ENCODE data around the gene NBEA.

DNA sequence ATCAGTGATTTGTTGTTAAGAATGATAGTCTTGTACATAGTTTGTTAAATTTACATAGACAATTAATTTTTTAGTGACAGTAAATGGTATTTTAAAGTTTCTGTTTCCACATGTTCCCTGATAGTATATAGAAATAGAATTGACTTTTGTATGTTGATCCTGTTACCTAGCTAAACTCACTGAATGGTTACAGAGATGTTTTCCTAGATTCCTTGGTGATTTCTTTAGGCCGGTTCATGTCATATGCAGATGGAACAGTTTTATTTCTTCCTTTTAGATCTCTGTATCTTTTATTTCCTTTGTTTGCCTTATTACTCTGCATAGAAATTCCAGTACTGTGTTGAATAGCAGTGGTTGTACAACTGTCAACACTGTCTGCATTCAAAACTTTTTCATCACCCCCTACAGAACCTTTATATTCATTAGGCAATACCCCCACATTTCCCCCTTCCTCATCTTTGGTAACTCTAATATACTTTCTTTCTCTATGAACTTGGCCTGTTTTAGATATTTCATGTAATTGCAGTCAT lies 86.3 kb downstream of the NBEA start:
- TF ChIP-seq, protein P1, sequence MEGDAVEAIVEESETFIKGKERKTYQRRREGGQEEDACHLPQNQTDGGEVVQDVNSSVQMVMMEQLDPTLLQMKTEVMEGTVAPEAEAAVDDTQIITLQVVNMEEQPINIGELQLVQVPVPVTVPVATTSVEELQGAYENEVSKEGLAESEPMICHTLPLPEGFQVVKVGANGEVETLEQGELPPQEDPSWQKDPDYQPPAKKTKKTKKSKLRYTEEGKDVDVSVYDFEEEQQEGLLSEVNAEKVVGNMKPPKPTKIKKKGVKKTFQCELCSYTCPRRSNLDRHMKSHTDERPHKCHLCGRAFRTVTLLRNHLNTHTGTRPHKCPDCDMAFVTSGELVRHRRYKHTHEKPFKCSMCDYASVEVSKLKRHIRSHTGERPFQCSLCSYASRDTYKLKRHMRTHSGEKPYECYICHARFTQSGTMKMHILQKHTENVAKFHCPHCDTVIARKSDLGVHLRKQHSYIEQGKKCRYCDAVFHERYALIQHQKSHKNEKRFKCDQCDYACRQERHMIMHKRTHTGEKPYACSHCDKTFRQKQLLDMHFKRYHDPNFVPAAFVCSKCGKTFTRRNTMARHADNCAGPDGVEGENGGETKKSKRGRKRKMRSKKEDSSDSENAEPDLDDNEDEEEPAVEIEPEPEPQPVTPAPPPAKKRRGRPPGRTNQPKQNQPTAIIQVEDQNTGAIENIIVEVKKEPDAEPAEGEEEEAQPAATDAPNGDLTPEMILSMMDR (IDR thresholded peaks at IDR 0.05) = no peak
- no peak for TF ChIP-seq POLR2A (IDR thresholded peaks at IDR 0.05)

All from heart left ventricle (tissue), 13 donors.